WTC11 (cell line): ENCODE data around the gene KANK3.
"Not testable (repeated sequence)": the region's sequence is repeated elsewhere in the genome, so short reads cannot be mapped to it uniquely, and the experiment has no call there.

Experiments
- CBFB ChIP-seq: sonication (generic); formaldehyde crosslinking; IDR thresholded peaks from 2 replicates; pipeline ENCODE4 v1.8.1; 2022; ENCODE audit warnings: mild to moderate bottlenecking, low read depth, missing genetic modification reagents
- JUN ChIP-seq: sonication (generic); formaldehyde crosslinking; IDR thresholded peaks from 2 replicates; pipeline ENCODE4 v1.8.0; 2023; ENCODE audit warnings: mild to moderate bottlenecking, missing genetic modification reagents
- NR1H2 ChIP-seq: sonication (generic); formaldehyde crosslinking; IDR thresholded peaks from 2 replicates; pipeline ENCODE4 v1.9.0; 2021; ENCODE audit warnings: mild to moderate bottlenecking, moderate library complexity, missing genetic modification reagents
- NR3C1 ChIP-seq: sonication (generic); formaldehyde crosslinking; conservative IDR thresholded peaks from 2 replicates; pipeline ENCODE4 v1.8.1; 2023; ENCODE audit warnings: low read depth, mild to moderate bottlenecking, missing genetic modification reagents
- OVOL2 ChIP-seq: fragments of 250-450 bp; sonication (Bioruptor Pico); IDR thresholded peaks from 2 replicates; pipeline ENCODE4 v1.9.0; 2021; ENCODE audit warnings: mild to moderate bottlenecking, borderline replicate concordance
- RELA ChIP-seq: sonication (generic); formaldehyde crosslinking; IDR thresholded peaks from 2 replicates; pipeline ENCODE4 v1.8.1; 2022; ENCODE audit warnings: missing genetic modification reagents, mild to moderate bottlenecking, borderline replicate concordance
- SP1 ChIP-seq: sonication (generic); formaldehyde crosslinking; conservative IDR thresholded peaks from 2 replicates; pipeline ENCODE4 v1.8.1; 2022; ENCODE audit warnings: missing genetic modification reagents
- ZNF232 ChIP-seq: sonication (generic); formaldehyde crosslinking; IDR thresholded peaks from 2 replicates; pipeline ENCODE4 v1.8.0; 2022; ENCODE audit warnings: mild to moderate bottlenecking, missing genetic modification reagents
- ZNF263 ChIP-seq: sonication (generic); formaldehyde crosslinking; IDR thresholded peaks from 2 replicates; pipeline ENCODE4 v1.8.1; 2022; ENCODE audit warnings: low read depth, mild to moderate bottlenecking, moderate library complexity, missing genetic modification reagents
- TF ChIP-seq, protein P1 (sequence below): fragments of 200-600 bp; IDR thresholded peaks from 2 replicates; pipeline ENCODE4 v1.8.0; 2022; ENCODE audit warnings: antibody characterized with exemption
- TF ChIP-seq, protein P2 (sequence below): sonication (generic); formaldehyde crosslinking; conservative IDR thresholded peaks from 2 replicates; pipeline ENCODE4 v1.8.1; 2022; ENCODE audit warnings: mild to moderate bottlenecking, missing genetic modification reagents
- TF ChIP-seq, protein P3 (sequence below): sonication (generic); formaldehyde crosslinking; conservative IDR thresholded peaks from 2 replicates; pipeline ENCODE4 v1.8.1; 2023; ENCODE audit warnings: mild to moderate bottlenecking, low read depth, missing genetic modification reagents, moderate library complexity
- TF ChIP-seq, protein P4 (sequence below): sonication (generic); formaldehyde crosslinking; IDR thresholded peaks from 2 replicates; pipeline ENCODE4 v1.8.1; 2022; ENCODE audit warnings: low read depth, mild to moderate bottlenecking, moderate library complexity, missing genetic modification reagents, borderline replicate concordance
- TF ChIP-seq, protein P5 (sequence below): fragments of 250-450 bp; sonication (Bioruptor Pico); IDR thresholded peaks from 2 replicates; pipeline ENCODE4 v1.8.0; 2021; ENCODE audit warnings: mild to moderate bottlenecking

DNA sequence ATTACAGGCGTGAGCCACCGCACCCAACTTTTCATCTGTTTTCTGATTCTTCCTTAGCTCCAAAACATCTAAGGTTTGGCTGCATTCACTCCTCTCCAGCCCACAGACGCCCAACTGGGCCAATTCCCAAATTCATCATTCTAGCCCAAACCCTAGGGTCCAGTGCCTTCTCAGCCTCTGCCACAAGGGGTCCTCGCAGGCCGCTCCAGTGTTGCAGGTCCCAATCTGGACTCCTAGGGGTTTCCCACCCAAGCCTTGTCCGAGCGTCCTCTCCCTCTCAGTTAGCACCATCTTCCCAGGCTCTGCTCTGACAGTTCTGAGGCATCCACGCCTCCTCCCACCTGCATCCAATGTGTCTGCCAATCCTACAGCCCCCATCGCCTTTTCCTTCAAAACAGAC is 51.7 kb downstream of the KANK3 start:
- TF ChIP-seq, protein P1, sequence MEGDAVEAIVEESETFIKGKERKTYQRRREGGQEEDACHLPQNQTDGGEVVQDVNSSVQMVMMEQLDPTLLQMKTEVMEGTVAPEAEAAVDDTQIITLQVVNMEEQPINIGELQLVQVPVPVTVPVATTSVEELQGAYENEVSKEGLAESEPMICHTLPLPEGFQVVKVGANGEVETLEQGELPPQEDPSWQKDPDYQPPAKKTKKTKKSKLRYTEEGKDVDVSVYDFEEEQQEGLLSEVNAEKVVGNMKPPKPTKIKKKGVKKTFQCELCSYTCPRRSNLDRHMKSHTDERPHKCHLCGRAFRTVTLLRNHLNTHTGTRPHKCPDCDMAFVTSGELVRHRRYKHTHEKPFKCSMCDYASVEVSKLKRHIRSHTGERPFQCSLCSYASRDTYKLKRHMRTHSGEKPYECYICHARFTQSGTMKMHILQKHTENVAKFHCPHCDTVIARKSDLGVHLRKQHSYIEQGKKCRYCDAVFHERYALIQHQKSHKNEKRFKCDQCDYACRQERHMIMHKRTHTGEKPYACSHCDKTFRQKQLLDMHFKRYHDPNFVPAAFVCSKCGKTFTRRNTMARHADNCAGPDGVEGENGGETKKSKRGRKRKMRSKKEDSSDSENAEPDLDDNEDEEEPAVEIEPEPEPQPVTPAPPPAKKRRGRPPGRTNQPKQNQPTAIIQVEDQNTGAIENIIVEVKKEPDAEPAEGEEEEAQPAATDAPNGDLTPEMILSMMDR, result not testable (repeated sequence)
- TF ChIP-seq RELA (CRISPR knock-in tag); OVOL2 (CRISPR knock-in tag); CBFB (CRISPR knock-in tag); ZNF232; SP1 (CRISPR knock-in tag); NR3C1 (CRISPR knock-in tag); JUN (CRISPR knock-in tag); ZNF263; NR1H2: not testable (repeated sequence)
- TF ChIP-seq, protein P2, sequence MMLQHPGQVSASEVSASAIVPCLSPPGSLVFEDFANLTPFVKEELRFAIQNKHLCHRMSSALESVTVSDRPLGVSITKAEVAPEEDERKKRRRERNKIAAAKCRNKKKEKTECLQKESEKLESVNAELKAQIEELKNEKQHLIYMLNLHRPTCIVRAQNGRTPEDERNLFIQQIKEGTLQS (CRISPR knock-in tag), result not testable (repeated sequence)
- TF ChIP-seq, protein P3, sequence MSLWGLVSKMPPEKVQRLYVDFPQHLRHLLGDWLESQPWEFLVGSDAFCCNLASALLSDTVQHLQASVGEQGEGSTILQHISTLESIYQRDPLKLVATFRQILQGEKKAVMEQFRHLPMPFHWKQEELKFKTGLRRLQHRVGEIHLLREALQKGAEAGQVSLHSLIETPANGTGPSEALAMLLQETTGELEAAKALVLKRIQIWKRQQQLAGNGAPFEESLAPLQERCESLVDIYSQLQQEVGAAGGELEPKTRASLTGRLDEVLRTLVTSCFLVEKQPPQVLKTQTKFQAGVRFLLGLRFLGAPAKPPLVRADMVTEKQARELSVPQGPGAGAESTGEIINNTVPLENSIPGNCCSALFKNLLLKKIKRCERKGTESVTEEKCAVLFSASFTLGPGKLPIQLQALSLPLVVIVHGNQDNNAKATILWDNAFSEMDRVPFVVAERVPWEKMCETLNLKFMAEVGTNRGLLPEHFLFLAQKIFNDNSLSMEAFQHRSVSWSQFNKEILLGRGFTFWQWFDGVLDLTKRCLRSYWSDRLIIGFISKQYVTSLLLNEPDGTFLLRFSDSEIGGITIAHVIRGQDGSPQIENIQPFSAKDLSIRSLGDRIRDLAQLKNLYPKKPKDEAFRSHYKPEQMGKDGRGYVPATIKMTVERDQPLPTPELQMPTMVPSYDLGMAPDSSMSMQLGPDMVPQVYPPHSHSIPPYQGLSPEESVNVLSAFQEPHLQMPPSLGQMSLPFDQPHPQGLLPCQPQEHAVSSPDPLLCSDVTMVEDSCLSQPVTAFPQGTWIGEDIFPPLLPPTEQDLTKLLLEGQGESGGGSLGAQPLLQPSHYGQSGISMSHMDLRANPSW, result not testable (repeated sequence)
- TF ChIP-seq, protein P4, sequence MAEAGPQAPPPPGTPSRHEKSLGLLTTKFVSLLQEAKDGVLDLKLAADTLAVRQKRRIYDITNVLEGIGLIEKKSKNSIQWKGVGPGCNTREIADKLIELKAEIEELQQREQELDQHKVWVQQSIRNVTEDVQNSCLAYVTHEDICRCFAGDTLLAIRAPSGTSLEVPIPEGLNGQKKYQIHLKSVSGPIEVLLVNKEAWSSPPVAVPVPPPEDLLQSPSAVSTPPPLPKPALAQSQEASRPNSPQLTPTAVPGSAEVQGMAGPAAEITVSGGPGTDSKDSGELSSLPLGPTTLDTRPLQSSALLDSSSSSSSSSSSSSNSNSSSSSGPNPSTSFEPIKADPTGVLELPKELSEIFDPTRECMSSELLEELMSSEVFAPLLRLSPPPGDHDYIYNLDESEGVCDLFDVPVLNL (CRISPR knock-in tag), result not testable (repeated sequence)
- TF ChIP-seq, protein P5, sequence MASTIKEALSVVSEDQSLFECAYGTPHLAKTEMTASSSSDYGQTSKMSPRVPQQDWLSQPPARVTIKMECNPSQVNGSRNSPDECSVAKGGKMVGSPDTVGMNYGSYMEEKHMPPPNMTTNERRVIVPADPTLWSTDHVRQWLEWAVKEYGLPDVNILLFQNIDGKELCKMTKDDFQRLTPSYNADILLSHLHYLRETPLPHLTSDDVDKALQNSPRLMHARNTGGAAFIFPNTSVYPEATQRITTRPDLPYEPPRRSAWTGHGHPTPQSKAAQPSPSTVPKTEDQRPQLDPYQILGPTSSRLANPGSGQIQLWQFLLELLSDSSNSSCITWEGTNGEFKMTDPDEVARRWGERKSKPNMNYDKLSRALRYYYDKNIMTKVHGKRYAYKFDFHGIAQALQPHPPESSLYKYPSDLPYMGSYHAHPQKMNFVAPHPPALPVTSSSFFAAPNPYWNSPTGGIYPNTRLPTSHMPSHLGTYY (CRISPR knock-in tag), result not testable (repeated sequence)
